Neural cell (in vitro differentiated cells): ENCODE measurements around the gene RNASE7. TPM values are rescaled to one million over a fixed set of nuclear protein-coding genes. Genes with fewer than 3 reads are reported as not detected.

ENCODE experiments used
- H2AFZ ChIP-seq: fragments of 200-600, 300-800 bp; sonication (generic), shearing (Covaris generic); 2 replicates; pipeline ENCODE4 v1.6.0; 2014; ENCODE audit warnings: low read depth, mild to moderate bottlenecking, antibody characterized with exemption, low read length, moderate library complexity
- H3F3A ChIP-seq: fragments of 200-600 bp; shearing (Covaris generic); 2 replicates; pipeline ENCODE4 v1.6.1; 2016; ENCODE audit warnings: mild to moderate bottlenecking, moderate library complexity, mixed read lengths, antibody characterized with exemption, low read length; ENCODE audit not compliant: insufficient read depth, poor library complexity, severe bottlenecking
- H3K27ac ChIP-seq: fragments of 200-600, 300-800 bp; sonication (generic), shearing (Covaris generic); 2 replicates; pipeline ENCODE4 v1.5.1; 2014; ENCODE audit warnings: mild to moderate bottlenecking, low read length, moderate library complexity
- H3K27me3 ChIP-seq: fragments of 300-800, 200-600 bp; sonication (generic), shearing (Covaris generic); 2 replicates; pipeline ENCODE4 v1.6.0; 2014; ENCODE audit warnings: mild to moderate bottlenecking, low read depth, low read length, moderate library complexity; ENCODE audit not compliant: insufficient read depth
- H3K36me3 ChIP-seq: fragments of 300-800, 200-600 bp; sonication (generic), shearing (Covaris generic); 2 replicates; pipeline ENCODE4 v1.5.1; 2014; ENCODE audit warnings: mild to moderate bottlenecking, antibody characterized with exemption, low read length, moderate library complexity; ENCODE audit not compliant: insufficient read depth
- H3K4me2 ChIP-seq: fragments of 300-800, 200-600 bp; sonication (generic), shearing (Covaris generic); 2 replicates; pipeline ENCODE4 v1.6.0; 2014; ENCODE audit warnings: mild to moderate bottlenecking, low read length
- H3K4me3 ChIP-seq: fragments of 300-800, 200-600 bp; sonication (generic), shearing (Covaris generic); 2 replicates; pipeline ENCODE4 v1.5.1; 2014; ENCODE audit warnings: mild to moderate bottlenecking, low read length, moderate library complexity
- H3K79me2 ChIP-seq: fragments of 200-600 bp; shearing (Covaris generic); replicated peaks from 2 replicates; pipeline ENCODE4 v1.6.0; 2014; ENCODE audit warnings: mild to moderate bottlenecking, low read length, moderate library complexity; ENCODE audit not compliant: insufficient read depth
- H3K9ac ChIP-seq: fragments of 300-800, 200-600 bp; sonication (generic), shearing (Covaris generic); 2 replicates; pipeline ENCODE4 v1.6.1; 2016; ENCODE audit warnings: mild to moderate bottlenecking, low read length, mixed read lengths
- H3K9me2 ChIP-seq: fragments of 200-600 bp; shearing (Covaris generic); 2 replicates; pipeline ENCODE4 v1.6.1; 2016; ENCODE audit warnings: mild to moderate bottlenecking, low read length, mixed read lengths; ENCODE audit not compliant: insufficient read depth
- H3K9me3 ChIP-seq: fragments of 200-600, 300-800 bp; sonication (generic), shearing (Covaris generic); 2 replicates; pipeline ENCODE4 v1.6.1; 2016; ENCODE audit warnings: mild to moderate bottlenecking, mixed run types, low read length, moderate library complexity, mixed read lengths
- H4K20me1 ChIP-seq: fragments of 200-600 bp; shearing (Covaris generic); 2 replicates; pipeline ENCODE4 v1.6.1; 2016; ENCODE audit warnings: mild to moderate bottlenecking, mixed run types; ENCODE audit not compliant: insufficient read depth
- CTCF ChIP-seq: fragments of 450-650 bp; IDR thresholded peaks from 2 replicates; pipeline ENCODE4 v1.5.1; 2014; ENCODE audit warnings: antibody characterized with exemption, mild to moderate bottlenecking, moderate library complexity; ENCODE audit not compliant: poor library complexity, severe bottlenecking
- EP300 ChIP-seq: fragments of 450-650 bp; conservative IDR thresholded peaks from 2 replicates; pipeline ENCODE4 v1.6.1; 2014; ENCODE audit warnings: antibody characterized with exemption, mild to moderate bottlenecking, moderate library complexity; ENCODE audit not compliant: poor library complexity, severe bottlenecking
- EZH2 ChIP-seq: fragments of 200-600, 300-800 bp; shearing (Covaris generic), sonication (generic); IDR thresholded peaks from 2 replicates; pipeline ENCODE4 v1.6.1; 2014; ENCODE audit warnings: antibody characterized with exemption, low read length, borderline replicate concordance, mild to moderate bottlenecking; ENCODE audit not compliant: insufficient read depth, poor library complexity, severe bottlenecking
- MXI1 ChIP-seq: fragments of 450-650 bp; conservative IDR thresholded peaks from 2 replicates; pipeline ENCODE4 v1.6.1; 2014; ENCODE audit warnings: antibody characterized with exemption, mild to moderate bottlenecking; ENCODE audit not compliant: poor library complexity, severe bottlenecking
- POLR2AphosphoS5 ChIP-seq: IDR thresholded peaks from 2 replicates; pipeline ENCODE4 v1.6.1; 2012
- RAD21 ChIP-seq: fragments of 450-650 bp; conservative IDR thresholded peaks from 2 replicates; pipeline ENCODE4 v1.6.1; 2014; ENCODE audit warnings: antibody characterized with exemption, mild to moderate bottlenecking, moderate library complexity
- REST ChIP-seq: IDR thresholded peaks from 2 replicates; pipeline ENCODE4 v1.6.1; 2012; ENCODE audit warnings: borderline replicate concordance
- SMC3 ChIP-seq: fragments of 450-650 bp; conservative IDR thresholded peaks from 2 replicates; pipeline ENCODE4 v1.6.1; 2014; ENCODE audit warnings: antibody characterized with exemption, mild to moderate bottlenecking, moderate library complexity; ENCODE audit not compliant: poor library complexity
- TAF1 ChIP-seq: IDR thresholded peaks from 2 replicates; pipeline ENCODE4 v1.6.1; 2012; ENCODE audit warnings: low read depth
- polyA plus RNA-seq: library from polyadenylated mRNA; depleted of rRNA; stranded (reverse); fragments of >200 nt; gene quantifications from 2 replicates; pipeline ENCODE4 v1.2.3, GENCODE V29; 2014

The RNASE7 gene
- polyA plus RNA-seq, 1 donor from 2014 or later, result not detected

GRCh38 chr14:21025371-21026273 is 16.5 kb upstream of the RNASE7 start:
- Histone ChIP-seq H3K27ac (no peak overlapping the region), H3F3A (no peaks in the 10 kb centered on the region), H2AFZ (no peak overlapping the region), H3K79me2 (no peaks in the 10 kb centered on the region), H3K4me2 (no peak overlapping the region), H4K20me1 (no peaks in the 10 kb centered on the region), H3K4me3 (peak overlapping the region; percentile 77), H3K9me2 (no peaks in the 10 kb centered on the region), H3K9me3 (no peaks in the 10 kb centered on the region), H3K36me3 (no peaks in the 10 kb centered on the region), H3K9ac (peak overlapping the region; percentile 69), H3K27me3 (peaks cover 19% of the 10 kb centered on the region)
- TF ChIP-seq RAD21 (no peak), POLR2AphosphoS5 (no peak), EZH2 (no peak), REST (no peak), EP300 (no peak), SMC3 (no peak), CTCF (peak; percentile 16), TAF1 (peak; percentile 14), MXI1 (no peak)

GRCh38 chr14:21026274-21026987 is 15.7 kb upstream of the RNASE7 start:
- Histone ChIP-seq H3F3A (no peaks in the 10 kb centered on the region), H3K79me2 (no peaks in the 10 kb centered on the region), H3K9me2 (no peaks in the 10 kb centered on the region), H2AFZ (no peak overlapping the region), H3K9me3 (no peaks in the 10 kb centered on the region), H3K4me3 (no peak overlapping the region), H4K20me1 (no peaks in the 10 kb centered on the region), H3K27ac (no peak overlapping the region), H3K9ac (no peak overlapping the region), H3K36me3 (no peaks in the 10 kb centered on the region), H3K4me2 (no peak overlapping the region), H3K27me3 (peaks cover 19% of the 10 kb centered on the region)
- TF ChIP-seq POLR2AphosphoS5, result no peak
